Ramos (cell line): ENCODE results near the gene OR52B6.

Experiments used
- in situ Hi-C: fragments of 300-500 bp; cut with MboI; formaldehyde crosslinking; loops from one replicate; pipeline ENCODE4 v1.14.3; 2022; ENCODE audit warnings: low sequenced_read_pairs; ENCODE audit not compliant: unreplicated experiment

The OR52B6 gene

DNA sequence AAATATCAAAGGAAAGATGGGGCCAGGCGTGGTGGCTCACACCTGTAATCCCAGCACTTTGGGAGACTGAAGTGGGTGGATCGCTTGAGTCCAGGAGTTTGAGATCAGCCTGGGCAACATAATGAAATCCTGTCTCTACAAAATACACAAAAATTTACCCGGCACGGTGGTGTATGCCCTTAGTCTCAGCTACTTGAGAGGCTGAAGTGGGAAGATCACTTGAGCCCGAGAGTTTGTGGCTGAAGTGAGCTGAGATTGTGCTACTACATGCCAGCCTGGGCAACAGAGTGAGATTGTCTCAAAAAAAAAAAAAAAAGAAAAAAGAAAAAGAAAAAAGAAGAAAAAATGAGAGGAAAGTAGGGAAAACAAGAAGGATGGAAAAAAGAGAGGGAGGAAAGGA is 11.9 kb downstream of the OR52B6 start:
- in situ Hi-C loops = no loop called here

DNA sequence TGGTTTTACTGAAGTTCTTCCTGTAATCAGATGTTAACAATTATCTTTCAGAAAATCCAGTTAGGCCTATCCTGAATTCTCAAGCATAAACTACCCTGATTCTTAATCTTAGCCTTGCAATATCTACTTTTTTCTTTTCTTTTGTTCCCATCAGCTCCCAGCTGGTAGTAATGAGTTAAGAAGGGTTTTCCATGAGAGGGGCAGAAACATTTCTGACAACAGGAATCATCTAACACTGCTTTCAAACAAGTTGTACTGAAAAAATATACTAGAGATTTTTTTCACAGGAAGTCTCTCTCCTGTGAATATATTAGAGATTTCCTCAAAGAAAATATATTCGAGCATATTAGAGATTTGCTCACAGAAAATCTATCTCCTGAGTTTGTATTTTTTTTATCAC is 12.5 kb downstream of the OR52B6 start:
- in situ Hi-C loops = no loop called here

DNA sequence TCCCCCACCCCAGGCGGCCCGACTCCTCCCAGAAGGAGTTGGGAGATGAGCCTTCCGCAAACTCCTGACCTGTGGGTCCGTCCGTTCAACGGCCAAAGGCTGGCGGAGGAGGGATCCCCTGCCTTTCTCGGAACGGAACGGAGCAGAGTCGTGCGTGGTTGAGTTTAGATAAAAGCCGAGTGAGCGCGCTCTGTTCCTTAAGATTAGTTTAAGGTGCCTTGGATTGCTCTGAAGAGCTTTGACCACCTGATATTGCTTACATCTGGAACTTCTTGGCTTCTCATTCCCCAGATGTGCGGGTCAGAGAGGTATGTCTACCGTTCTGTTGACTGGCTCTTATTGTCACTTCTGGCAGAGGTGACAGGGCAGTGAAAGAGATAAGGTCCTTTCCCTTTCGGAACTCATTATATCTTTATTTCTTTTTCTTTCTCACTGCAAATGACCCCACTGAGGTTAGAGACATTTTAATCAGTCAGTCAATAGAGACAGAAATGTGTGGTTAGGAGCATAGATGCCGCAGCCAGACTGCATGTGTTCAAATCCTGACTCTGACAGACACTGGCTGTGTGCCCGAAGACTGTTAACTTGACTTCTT is 16.0 kb downstream of the OR52B6 start, which contains the start of gene TRIM6:
TSS of gene TRIM6 (plus strand) at position 31 of the 595 bp plus-strand sequence. CDS start at position 292, 261 bp downstream.
- in situ Hi-C loops = no loop called here

DNA sequence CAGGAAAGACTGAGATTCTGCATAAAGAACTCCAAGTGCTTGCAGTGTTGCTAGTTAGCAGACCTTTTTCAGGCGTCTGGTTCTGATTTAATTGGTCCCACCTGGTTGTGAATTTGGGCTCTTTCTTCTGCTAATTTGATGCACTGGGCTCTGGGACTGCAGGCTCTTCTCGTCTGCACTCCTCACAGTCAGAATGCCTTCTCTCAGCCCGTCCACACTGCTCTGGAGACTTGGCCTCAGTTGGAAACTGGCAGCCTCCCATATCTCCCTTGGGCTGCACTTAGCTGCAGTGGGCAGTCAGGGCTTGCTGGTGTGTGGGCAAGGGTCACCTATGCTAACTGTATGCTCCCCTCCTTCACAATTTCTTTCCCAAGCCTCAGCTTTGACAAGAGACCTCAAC is 17.3 kb downstream of the OR52B6 start:
- in situ Hi-C loops = no loop called here

DNA sequence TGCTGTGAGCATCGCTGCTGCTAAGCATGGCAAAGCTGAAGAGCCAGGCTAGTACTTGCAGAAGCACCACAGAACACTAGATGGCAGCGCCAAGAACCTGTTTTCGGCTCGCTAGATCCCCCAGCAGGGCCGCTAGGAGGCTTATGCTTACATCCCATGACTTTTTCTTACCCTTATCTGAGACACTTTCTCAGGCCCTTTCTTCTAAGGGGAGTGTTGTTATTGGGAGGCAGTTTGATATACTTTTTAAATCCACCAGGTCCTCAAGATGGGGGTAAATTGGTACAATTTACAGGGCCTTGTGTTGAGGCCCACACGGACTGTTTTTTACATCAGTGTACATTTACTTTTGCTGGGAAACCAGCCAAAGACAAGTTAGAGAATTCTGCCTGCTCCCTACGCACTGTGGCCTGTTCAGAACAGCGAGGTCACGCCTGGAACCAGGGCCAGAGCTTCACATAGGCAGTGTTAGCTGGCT is 19.7 kb downstream of the OR52B6 start:
- in situ Hi-C loops = loop anchor here (25.0 kb wide), 1 partner anchor 212 kb away; the partner anchor contains the start of gene OR52N2

DNA sequence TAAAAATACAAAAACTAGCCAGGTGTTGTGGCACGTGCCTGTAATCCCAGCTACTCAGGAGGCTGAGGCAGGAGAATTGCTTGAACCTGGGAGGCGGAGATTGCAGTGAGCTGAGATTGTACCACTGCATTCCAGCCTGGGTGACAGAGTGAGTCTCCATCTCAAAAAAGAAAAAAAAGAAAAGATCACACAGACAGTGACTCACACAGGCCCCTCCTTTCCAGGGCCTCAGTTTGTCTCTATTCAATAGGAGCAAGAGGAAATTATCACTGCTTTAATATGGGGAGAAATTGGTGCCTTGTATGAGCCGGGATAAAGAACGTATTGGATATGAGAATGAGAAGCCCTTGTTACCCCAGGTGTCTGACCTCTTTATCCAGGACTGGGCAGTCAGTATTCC is 22.1 kb downstream of the OR52B6 start:
- in situ Hi-C loops = loop anchor here (25.0 kb wide), 1 partner anchor 210 kb away; the partner anchor contains the start of gene OR52N2

DNA sequence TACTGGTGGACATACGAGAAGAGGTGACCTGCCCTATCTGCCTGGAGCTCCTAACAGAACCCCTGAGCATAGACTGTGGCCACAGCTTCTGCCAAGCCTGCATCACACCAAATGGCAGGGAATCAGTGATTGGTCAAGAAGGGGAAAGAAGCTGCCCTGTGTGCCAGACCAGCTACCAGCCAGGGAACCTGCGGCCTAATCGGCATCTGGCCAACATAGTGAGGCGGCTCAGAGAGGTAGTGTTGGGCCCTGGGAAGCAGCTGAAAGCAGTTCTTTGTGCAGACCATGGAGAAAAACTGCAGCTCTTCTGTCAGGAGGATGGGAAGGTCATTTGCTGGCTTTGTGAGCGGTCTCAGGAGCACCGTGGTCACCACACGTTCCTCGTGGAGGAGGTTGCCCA is 22.6 kb downstream of the OR52B6 start:
- in situ Hi-C loops = loop anchor here (25.0 kb wide), 1 partner anchor 209 kb away; the partner anchor contains the start of gene OR52N2

DNA sequence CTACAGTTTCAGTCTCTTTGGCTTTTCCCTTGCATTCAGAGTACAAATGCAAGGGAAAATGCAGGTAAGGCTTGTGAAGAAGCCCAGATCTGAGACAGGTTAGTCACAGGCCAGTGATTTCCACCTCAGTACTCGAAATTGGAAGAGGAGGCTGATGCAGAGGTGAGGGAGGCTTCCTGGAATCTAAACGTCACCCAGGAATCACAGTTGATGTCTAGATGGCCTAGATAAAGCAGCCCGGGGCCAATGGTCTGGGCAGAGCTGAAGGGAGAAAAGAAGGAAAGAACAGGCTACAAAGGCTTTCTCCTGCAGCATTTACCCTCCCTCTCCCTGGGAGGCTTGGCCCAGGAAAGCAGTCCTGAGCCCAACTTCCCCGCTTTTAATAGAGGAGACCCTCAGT is 24.2 kb downstream of the OR52B6 start:
- in situ Hi-C loops = loop anchor here (25.0 kb wide), 1 partner anchor 207 kb away; the partner anchor contains the start of gene OR52N2

DNA sequence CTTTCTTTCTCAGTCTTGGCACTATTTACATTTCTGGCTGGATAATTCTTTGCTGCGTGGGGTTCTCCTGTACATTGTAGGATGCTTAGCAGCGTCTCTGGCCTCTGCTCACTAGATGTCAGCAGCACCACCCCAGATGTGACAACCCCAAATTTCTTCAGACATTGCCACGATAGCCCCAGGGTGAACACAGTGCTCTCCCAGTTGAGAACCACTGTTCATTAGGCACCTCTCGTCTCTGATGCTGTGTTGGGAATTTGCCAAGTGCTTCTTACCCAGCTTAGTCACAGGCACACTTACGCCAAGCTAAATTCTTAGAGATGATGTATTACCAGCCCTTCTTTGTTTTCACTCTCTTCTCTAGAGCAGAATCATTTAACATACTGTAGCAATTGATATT is 25.2 kb downstream of the OR52B6 start:
- in situ Hi-C loops = loop anchor here (25.0 kb wide), 1 partner anchor 206 kb away; the partner anchor contains the start of gene OR52N2

DNA sequence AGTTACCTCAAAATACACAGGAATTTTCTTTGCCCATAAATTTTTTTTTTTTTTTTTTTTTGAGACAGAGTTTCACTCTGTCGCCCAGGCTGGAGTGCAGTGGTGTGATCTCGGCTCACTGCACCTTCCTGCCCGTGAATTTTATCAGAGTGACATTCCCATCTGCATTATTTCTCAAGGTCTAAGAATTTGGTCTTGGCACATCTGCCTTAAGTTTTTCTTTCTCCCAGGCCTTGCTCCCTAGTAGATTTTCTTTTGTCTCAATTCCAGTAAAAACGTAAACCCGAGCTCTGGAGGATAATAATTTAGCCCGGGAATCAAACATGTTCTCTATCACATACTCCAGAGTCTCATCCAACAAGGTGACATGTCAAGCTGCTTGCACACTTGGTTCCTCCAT is 28.1 kb downstream of the OR52B6 start:
- in situ Hi-C loops = loop anchor here (25.0 kb wide), 1 partner anchor 203 kb away; the partner anchor contains the start of gene OR52N2

DNA sequence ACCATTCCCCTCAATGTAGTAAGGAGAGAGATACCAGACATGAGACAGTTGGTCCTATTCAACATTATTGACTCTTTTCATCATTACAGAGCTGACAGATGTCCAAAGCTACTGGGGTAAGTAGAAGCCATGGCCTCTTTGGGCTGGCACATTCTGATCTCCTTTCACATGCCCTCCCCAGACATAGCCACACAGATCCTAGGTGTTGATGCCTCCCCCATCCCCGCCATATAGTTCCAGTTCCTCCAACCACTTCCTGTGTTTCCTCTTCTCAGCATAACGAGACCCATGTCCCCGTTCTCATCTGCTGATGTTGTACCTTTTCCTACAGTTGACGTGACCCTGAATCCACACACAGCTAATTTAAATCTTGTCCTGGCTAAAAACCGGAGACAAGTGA is 29.8 kb downstream of the OR52B6 start:
- in situ Hi-C loops = loop anchor here (25.0 kb wide), 1 partner anchor 202 kb away; the partner anchor contains the start of gene OR52N2

DNA sequence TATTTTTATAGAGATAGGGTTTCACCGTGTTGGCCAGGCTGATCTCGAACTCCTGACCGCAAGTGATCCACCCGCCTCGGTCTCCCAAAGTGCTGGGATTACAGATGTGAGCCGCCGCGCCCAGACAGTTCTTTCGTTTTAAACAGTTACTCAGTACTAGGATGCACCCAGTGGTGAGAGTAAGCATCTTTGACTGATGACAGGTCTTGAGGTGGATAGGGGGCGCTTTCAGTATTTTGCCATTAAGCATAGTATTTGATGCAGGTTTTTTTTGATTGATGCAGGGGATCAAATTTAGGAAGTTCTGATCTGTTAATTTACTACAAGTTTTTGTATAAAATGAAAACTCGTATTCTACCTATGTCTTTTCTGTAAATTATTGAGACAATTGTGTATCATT is 30.9 kb downstream of the OR52B6 start:
- in situ Hi-C loops = loop anchor here (25.0 kb wide), 1 partner anchor 201 kb away; the partner anchor contains the start of gene OR52N2

DNA sequence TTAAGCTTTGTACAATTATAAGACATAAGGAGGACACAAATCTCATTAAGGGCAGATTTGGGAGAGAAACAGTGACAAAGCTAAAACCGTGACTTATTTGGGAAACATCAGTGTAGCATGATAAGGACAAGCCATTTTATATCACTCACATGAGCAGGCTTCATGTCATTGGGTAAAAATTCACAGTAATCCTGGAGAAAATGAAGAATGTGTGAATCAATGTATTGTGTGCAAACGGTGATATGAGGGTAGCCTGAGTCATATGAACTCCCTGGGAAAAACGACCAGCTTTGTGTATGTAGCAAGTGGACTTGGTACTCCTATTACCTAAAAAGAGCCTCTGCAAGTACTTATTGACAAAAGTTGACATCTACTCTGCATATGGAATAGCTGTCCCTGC is 38.1 kb downstream of the OR52B6 start:
- in situ Hi-C loops = loop anchor here (25.0 kb wide), 1 partner anchor 193 kb away; the partner anchor contains the start of gene OR52N2

DNA sequence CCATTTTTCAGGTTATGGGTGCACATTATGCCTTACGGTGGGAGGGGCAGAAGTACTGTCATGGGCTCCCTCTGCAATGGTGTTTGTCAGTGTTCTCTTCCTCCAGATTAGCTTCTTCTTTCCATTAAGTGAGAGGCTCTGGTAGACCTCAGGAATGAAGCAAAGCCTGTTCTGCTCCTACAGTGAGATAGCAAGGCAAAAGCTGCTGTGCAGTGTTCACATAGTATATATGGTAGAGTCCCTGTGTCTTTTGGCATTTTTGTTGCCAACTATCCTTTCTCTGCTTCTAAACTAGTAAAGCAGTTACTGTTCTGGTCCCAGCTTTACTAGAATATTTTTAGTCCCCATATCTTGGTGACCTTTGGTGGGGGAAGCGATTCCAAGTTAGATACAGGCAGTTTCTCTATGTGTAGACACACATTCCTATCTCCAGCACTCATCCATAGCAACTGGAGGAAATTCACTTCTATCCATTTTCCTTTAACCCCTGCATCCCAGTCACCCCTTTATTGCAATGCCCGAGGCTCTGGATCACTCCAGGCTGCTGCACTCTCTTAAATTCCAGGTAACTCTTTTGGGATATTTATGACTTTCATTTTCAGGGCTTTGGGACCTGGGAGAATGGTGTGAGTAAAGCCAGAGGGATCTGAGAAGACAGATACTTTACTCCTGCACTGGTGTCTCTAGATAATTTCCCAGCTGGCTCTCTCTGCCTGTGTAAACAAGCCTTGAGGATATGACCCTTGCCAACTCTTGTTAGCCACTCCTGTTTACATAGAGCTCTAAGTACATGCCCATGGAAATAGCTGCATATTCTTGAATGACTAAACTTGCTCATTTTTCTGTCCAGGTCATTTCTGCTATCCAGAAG is 40.2 kb downstream of the OR52B6 start:
- in situ Hi-C loops = loop anchor here (25.0 kb wide), 1 partner anchor 191 kb away; the partner anchor contains the start of gene OR52N2

DNA sequence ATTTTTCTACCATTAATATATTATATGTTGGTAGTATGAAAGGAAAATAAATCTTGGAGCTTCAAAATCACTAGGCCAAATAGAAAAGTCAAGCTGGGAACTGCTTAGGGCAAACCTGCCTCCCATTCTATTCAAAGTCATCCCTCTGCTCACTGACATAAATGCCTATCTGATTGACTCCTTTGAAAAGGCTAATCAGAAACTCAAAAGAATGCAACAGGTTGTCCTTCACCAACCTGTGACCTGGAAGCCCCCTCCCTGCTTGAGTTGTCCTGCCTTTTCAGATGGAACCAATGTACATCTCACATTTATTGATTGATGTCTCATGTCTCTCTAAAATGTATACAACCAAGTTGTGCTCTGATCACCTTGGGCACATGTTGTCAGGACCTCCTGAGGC is 40.9 kb downstream of the OR52B6 start:
- in situ Hi-C loops = loop anchor here (25.0 kb wide), 1 partner anchor 191 kb away; the partner anchor contains the start of gene OR52N2

DNA sequence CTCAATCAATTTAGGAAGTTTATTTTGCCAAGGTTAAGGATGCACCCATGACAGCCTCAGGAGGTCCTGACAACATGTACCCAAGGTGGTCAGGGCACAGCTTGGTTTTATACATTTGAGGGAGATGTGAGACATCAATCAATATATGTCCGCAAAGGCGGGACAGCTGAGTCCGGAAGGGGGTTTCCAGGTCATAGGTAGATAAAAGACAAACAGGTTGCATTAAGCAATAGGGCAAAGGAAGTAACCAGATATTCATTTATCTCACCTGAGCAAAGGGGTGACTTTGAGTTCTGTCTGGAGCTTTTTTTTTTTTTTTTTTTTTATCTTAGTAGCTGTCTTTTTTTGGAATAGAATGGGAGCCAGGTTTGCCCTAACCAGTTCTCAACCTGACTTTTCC is 42.1 kb downstream of the OR52B6 start:
- in situ Hi-C loops = loop anchor here (25.0 kb wide), 1 partner anchor 189 kb away; the partner anchor contains the start of gene OR52N2

DNA sequence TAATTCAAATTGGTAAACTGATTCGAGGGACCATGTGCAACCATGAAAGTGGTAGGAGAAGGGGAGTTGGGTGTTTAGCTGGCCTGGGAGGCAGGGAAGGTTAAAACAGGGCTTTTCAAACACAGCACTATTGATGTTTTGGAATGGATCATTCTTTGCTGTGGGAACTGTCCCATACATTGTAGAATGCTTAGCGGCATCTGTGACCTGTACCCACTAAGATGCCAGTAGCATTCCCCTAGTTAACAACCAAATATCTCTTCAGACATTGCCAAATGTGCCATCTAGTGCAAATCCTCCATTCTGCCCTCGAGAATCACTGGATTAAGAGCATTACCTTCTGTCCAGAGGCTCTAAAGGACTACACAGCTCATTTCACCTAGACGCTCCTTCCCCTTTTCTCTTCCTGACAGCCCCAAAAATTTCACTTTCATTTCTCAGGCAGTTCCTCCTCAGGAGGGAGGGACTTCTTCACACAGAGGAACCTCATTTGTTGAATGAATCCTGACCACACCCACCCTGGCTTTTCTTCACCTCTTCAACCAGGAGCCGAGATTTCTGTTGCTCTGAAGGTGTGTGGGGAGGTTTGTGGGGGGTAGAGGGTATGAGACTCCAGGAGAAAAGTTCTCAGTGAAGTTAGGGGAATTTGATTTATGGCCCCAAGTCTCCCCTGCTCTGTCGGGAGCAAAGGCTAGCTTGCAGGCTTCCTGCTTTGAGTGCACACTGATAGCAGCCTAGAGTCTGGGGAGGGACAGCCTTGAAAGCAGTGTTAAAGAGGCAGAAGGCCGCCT is 44.0 kb downstream of the OR52B6 start, which contains the start of gene TRIM34:
TSS of gene TRIM34 (plus strand) at position 513 of the 791 bp plus-strand sequence. CDS start 7,331 bp downstream, outside the sequence.
- in situ Hi-C loops = loop anchor here (25.0 kb wide), 1 partner anchor 188 kb away; the partner anchor contains the start of gene OR52N2

DNA sequence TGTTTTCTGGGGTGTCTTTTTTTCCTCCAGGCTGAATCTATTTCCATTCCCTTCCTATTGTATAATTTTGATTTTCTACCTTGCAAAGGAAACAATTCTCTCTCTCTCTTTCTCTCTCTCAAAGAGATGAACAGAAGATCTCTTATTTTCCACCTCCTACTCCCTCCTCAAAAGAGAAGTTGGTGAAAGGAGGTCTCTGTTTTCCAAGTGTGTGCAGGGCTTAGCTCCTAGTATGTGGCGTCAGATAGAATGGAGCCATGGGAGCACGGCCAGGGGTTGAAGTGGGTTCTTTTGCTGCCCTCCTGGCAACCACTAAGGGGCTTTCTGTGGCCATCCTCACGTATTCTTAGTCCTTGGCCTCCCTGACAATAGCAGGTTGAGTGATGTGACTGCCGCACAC is 44.6 kb downstream of the OR52B6 start:
- in situ Hi-C loops = no loop called here

DNA sequence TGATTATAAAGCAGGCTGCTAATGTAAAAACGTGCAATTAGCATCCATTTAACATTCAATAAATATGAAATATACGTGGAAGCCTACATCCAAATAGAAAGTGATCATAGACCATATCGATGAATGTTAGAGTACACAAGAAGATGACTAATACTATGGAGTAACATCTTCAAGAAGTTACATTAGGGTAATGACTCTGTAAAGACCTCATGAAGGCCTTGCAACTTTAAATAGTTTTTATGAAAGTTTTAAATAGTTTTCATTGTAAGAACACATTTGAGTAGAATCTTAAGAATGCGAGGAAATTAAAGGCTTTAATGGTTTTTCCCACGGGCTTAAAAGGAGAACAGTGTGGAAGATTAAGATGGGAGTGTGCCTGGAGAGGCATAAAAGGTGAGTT is 45.5 kb downstream of the OR52B6 start:
- in situ Hi-C loops = no loop called here
